Islet of Langerhans (tissue), 1 donor: ENCODE results near the gene ECPAS.
"Not testable (repeated sequence)": the region's sequence is repeated elsewhere in the genome, so short reads cannot be mapped to it uniquely, and the experiment has no call there.

Source experiments
- FAIRE-seq: peaks from one replicate; lab custom pipeline; 2011; peaks lifted over from hg19 to GRCh38; lab: Jason Lieb, UNC

ECPAS gene

DNA sequence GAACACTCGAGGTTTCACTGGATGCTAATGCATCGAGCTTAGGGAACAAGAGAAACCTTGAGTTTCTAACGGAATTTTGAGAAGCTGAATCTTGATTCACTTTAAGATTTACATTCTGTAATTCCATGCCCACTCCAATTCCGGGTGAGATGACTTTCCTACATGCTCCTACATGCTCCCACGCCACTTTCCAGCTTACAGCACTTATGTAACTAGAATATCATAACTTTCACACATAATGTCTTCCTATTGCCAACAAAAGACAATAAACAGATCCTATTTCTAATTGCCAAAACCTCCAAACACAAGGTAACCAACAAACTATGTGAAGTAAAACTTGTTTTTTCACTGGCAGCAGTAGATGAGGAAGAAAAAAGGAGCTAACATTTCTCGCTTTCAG lies 72.9 kb downstream of the ECPAS start:
- FAIRE-seq = no peak

DNA sequence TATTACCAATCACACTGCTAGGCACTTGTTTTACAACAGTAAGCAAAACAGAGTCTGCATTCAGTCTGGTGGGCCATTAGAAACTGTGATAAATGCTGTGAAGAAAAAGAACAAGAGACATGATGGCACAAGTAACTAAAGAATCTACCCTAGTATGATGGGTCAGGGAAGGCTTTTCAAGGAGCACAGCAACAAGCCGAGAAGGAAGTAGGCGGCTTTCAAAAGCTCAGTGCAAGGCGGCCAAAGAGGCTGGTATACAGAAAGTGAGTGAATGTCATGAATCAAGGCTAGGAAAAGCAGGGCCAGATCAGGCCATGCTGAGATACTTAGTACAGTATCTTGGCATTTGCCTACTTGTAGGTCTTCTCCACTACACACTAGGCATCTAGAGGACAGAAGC lies 76.4 kb downstream of the ECPAS start:
- no peak for FAIRE-seq

DNA sequence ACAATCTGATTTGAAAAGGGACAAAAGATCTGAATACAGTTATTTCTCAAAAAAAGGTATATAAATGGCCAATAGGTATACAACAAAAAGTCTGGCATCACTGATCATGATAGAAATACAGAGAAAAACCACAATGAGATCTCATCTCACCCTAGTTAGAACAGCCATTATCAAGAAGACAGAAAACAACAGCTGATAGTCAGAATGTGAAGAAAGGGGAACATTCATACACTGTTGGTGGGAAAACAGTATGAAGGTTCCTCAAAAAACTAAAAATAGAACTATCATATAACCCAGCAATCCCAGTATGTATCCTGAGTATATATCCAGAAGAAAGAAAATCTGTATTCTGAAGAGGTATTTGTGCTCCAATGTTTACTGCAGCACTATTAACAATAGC lies 78.5 kb downstream of the ECPAS start:
- FAIRE-seq = no peak

DNA sequence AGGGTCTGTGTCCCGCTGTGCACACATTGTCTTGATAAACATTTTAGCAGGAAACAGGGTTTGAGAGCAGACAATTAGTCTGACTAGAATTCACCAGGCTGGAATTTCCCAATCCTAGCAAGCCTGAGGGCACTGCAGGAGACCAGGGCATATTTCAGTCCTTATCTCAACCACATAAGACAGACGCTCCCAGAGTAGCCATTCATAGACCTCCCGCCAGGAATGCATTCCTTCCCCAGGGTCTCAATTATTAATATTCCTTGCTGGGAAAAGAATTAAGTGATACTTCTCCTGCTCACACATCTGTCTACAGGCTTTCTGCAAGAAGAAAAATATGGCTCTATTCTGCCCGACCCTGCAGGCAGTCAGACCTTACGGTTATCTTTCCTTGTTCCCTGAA lies 82.7 kb downstream of the ECPAS start:
- not testable (repeated sequence) for FAIRE-seq

DNA sequence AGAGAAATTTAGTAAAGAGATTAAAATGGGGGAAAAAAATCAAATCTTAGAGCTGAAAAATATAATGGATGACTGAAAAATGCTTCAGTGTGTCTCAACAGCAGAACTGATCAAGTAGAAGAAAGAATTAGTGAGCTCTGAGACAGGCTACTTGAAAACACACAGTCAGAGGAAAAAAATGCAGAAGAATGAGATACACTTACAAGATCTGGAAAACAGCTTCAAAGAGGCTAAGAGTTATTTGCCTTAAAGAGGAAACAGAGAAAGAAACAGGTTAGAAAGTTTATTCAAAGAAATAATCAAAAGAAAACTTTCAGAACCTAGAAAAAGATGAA lies 83.7 kb downstream of the ECPAS start:
- no peak for FAIRE-seq

DNA sequence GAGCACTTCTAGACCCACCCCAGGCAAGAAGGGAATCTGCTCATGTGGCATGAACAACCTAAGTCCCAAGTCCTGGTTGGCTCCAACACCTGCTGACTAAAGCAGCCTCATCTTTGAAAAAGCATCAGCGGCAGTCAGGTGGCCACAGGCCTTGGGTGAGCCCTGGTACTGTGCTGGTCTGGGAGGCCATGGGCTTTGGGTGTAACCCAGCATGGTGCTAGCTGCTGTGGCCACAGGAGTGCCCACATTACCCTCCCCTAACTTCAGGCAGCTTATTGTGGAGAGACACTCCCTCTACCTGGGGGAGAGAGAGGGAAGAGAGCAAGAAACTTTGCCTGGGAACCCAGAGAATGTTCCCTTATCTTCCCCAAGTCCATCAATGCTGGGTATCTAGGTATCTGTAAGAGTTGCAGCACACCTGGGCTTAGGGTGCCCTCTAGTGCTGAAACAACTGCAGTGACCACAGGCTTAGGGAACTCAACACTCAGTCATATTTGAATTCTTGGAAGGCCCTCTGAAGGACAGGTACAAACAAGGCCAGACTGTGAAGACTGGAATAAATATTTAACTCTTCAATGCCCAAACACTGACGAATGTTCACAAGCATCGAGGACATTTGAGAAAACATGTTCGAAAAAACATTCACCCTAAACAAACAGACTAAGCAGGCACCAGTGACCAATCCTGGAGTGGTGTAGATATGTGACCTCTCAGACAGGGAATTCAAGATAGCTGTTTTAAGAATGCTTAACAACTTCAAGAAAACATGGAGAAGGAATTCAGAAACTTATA lies 84.2 kb downstream of the ECPAS start:
- no peak for FAIRE-seq

DNA sequence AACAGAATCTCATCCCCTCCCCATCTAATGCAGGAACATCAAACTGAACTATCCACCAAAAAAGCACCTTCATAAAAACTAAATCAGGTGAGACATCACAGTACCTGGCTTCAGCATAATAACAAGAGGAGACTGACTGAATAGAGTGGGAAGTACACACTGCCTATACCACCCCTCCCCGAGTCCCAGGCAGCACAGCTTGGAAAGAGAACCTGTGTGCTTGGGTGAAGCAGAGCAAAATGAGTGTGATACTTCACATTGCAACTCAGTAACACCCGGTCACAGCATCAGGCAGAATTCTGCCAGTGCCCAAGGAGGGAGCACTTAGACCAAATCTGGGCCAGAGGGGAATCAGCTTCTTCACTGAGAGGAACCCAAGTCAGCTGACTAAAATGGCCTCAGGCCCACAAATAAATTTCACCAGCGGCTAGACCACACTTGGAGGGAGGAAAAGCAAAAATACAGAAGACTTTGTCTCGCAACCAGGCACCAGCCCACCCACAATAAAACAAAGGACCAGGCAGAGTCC lies 84.9 kb downstream of the ECPAS start:
- FAIRE-seq = no peak

DNA sequence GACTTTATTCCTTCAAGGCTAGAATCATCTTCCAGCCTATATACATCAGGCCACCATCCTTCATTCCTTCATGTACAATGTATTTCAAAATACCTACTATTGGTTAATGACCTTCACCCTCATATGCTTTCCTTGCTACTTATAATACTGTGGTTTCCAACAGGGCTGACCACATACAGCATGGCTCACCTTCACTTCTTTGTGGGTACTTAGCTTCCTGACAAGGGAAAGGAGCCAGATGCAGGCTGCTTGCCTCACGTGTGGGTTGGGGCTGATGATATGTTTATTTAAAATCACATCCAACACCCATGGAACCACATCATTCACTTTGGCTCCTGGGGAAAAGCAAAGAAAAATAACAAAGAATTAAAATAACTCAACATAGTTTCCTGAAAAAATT lies 90.2 kb downstream of the ECPAS start:
- FAIRE-seq = no peak

DNA sequence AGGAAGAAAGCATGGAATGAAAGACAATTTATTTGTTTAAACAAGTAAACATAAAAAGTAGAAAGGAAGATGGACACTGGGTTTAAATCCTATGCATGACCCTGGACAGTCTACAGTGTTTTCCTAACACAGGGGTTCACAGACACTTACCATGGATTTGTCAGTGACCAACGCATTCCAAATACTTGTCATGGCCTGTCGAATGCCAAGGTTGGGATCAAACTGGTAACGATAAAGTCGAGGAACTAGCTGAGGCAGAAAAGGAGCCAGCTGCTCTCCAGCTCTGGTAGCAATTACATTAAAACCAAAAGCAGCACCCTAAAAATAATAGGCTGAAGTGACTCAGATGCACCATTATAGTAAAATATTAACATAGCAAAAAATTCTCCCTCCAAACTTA lies 94.8 kb downstream of the ECPAS start:
- no peak for FAIRE-seq

DNA sequence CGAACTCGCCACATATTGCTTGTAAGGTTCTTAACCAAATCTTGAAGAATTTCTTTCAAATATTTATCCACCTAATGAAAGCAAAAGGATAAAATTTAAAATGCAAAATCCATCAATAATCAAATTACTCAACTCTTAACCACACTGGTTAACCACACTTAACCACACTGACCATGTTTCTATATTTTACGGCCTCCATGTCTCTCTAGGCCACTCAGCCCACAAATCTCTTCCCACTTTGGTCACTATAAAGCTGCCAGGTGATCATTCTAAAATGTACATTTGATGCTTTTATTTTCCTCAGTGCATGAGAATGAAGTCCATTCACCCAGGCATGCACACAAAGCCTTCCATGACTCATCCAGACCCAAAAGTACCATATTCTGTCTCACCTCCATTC lies 97.8 kb downstream of the ECPAS start:
- no peak for FAIRE-seq

DNA sequence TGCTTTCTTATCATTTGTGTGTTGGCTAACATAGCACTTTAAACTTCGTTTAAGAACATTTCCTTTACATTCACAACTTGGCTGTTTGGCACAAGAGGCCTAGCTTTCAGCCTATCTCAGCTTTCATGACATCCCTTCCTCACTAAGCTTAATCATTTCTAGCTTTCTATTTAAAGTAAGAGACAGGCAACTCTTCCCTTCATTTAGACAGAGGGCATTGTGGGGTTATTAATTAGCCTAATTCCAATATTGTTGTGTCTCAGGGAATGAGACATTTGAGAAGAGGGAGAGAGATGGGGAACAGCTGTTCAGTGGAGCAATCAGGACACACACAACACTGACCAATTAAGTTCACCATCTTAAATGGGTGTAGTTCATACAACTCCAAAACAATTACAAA lies 103.2 kb downstream of the ECPAS start:
- no peak for FAIRE-seq

DNA sequence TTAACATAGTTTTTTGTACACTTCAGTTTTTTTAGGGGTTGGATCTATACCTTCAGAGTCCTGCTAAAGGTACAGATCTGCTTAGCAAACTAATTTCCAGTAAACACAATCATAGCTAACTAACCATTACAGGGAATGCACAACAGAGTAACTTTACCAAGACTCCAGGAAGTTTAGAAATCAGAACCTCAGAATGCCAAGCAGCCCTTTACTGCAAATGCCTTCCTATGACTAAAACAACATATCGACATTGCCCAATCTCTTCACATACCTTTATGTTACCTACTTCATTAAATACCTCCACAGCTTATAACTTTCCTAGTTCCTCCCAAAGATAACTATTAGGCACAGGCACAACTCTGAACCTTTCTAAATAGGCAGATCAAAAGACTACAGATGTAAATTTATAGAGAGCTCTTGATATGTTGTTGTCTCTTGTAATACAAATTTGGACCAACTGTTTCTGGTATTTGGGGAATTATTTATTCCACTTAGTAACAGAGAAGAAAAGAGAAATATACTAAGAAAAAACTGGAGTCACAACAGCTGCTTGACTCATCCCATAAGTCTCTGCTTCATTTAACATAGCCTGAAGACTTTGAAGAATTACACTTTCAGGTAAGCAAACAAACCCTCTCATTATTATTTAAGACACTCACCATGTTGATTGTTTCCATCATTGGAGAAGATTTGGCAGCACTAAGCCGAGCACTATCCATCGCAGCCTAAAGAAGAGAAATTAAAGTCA lies 108.2 kb downstream of the ECPAS start:
- no peak for FAIRE-seq

DNA sequence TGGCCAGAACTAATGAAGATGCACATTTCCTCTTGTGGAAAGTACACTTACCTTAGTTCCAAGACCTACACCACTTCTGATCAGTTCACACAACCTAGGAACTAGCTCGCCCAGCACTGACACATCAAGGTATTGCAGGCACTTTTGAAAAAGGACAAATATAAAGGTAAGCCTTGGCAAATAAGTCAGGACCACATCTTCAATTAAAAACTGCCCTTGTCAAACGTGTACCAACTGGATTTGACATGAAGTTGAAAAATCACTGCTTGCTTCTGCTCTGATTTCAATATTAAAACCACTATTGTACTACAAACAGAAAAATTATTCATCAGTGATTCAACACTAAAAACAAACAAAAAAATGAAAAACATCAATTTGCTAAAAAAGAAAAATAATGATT lies 109.1 kb downstream of the ECPAS start:
- no peak for FAIRE-seq

DNA sequence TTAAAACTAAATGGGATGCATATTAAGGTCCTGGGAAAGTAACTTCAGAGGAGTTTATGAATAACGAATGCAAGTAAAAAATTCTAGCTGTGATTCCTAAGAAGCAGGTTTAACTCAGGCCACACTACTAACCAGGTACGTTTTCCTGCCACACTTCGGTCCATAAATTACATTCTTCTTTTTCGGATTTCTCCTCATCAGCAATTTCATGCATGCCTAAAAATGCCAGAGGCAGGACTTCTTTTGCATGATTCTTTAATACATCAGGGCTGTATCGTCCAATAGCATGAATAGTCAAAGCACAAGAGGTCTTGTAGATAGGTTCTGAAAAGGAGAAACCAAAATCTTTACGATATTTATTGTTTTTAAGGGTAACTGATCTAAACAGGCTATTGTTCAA lies 111.9 kb downstream of the ECPAS start:
- no peak for FAIRE-seq

DNA sequence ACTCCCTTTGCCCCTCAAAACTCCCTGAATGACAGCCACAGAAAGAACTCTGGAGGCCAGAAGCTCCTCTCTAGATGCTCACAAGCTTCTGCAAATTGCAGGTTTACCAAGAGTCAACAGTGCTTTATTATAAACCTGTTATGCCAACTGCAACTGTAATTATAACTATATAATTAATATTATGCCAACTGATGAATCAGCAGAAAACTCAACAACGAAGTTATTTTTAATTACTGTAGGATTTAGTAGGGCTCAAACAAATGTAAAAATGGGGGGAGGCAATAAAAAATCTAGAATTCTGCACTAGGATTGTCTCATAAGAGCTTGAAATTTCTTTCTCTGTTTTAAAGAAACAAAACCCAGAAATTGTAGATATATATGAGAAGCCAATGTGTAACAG lies 117.2 kb downstream of the ECPAS start:
- no peak for FAIRE-seq

DNA sequence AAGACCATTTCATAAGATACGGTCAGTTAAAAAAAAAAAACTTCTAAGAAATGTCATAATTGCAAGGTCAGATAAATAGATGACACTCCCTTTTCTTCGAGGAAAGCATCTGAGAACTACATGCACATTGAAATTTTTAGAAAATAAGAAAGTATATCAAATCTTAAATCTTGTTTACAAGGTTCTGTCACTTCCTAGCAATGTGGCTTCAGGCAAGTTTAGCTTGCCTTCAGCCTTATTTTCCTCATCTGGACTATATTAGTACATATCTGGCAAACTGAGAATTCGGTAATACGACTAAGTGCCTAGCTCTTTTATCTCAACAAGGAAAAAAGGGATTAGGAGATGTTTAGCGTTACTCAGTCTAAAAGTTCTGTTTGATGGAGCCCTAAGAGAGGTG lies 121.7 kb downstream of the ECPAS start:
- FAIRE-seq = no peak

DNA sequence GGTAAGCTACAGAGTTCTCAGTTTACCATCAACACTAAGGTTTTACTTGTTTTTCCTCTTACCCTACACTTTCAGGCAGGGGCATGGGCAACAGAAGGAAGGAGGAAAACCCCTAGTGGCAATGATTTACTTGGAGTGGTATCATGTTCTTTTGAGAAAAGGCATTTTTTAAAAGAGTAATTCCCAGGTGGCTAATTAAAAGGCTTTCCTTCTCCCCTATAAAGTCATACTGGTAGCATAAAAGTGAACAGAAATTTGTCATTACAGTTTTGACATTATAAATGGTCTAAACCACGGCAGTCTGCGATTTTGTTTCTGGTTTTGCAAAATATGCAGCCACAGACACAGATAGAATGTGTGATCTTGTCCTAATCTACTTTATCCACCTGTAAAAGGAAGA lies 123.3 kb downstream of the ECPAS start:
- FAIRE-seq = no peak

DNA sequence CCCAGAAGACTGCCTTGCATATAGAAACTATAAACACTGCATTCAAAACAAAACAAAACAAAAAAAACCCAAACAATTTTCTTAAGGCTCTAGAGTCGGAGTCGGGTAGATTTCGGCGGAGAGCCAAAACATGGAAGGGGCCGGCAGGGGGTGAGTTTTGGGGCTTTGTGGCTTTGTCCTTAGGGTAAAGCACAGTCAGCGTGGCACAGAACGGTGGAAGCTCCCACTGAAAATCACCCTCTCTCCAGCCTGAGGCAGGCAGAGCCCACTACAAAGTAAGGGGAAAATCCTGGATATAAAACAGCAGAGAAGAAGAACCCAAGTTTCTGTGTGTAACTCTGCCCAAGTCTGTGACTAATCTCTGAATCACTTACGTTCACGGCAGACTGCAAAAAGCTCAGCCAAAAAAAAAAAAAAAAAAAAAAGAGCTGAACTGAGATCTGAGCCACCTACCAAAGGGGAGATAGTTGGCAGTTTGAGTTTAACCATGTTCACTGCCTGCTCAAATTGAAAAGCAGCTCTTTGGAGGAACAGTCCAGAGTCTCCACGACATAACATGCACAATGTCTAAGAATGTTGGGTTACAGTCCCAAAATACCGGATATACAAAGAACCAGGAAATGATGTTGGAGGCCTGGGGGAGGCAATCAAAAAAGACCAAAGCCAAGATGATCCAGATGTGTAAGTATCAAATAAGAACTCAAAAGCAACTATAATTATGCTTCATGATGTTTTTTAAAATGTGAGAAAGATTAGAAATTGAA lies 127.5 kb downstream of the ECPAS start:
- no peak for FAIRE-seq

DNA sequence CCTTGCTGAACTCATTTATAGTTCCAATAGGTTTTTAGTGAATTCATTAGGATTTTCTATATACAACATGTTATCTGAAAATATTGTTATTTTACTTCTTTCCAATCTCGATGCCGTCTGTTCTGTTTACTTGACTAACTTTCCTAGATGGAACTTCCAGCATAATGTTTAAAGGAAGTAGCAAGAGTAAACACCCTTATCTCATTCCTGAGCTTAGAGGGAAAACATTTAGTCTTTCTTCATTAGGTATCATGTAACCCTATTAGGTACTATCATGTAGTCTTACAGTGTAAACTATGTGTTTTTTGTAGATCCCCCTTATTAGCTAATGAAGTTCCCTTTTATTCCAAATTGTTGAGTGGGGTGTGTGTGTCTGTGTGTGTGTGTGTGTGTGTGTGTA lies 131.6 kb downstream of the ECPAS start:
- no peak for FAIRE-seq

DNA sequence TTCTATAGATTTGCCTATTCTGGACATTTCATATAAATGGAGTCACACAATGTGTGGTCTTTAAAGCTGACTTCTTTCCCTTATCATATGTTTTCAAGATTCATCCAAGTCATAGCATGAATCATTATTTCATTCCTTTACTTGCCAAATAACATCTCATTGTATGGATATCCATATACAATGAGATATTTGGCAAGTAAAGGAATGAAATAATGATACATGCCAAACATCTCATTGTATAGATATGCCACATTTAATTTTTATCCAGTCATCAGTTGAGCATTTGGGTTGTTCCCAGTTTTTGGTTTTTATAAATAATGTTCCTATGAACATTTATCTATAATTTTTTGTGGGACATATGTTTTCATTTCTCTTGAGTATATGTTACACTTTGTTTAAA lies 133.6 kb downstream of the ECPAS start:
- FAIRE-seq = no peak

DNA sequence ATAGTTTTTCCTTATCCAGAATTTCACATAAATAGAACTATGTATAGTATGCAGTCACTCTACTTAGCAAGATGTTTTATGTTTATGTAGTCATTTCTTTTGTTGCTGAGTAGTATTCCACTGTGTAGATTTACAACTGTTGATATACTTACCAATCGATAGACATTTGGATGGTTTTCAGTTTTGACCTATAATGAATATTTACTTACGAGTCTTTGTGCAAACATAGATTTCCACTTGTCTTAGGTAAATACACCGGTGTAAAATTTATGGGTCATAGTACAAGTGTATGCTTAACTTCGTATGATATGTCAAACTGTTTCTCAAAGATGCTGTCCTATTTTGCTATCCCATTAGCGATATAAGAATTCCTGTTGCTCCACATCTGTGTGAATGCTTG lies 134.4 kb downstream of the ECPAS start:
- peak; percentile 74 for FAIRE-seq

DNA sequence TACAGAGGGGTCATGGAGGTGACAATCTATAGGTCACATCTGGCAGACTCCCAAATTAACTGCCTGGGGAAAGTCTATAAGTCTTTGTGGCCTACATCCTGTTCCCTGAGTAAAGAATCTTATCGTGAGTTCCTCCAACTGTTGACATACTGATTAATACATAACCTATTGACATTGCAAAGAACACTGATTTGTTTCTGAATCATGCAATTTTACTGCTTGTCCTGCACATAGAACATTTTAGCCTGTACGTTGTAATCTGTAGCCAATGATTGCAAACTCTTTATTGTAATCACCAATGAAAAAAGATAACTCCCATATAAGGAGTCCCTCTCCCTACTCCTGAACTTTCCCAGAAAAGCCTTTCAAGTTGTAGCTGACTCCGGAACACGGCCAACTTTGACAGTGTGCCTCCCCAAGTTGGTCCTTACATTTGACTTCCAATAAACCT lies 135.3 kb downstream of the ECPAS start:
- FAIRE-seq = peak; percentile 94

DNA sequence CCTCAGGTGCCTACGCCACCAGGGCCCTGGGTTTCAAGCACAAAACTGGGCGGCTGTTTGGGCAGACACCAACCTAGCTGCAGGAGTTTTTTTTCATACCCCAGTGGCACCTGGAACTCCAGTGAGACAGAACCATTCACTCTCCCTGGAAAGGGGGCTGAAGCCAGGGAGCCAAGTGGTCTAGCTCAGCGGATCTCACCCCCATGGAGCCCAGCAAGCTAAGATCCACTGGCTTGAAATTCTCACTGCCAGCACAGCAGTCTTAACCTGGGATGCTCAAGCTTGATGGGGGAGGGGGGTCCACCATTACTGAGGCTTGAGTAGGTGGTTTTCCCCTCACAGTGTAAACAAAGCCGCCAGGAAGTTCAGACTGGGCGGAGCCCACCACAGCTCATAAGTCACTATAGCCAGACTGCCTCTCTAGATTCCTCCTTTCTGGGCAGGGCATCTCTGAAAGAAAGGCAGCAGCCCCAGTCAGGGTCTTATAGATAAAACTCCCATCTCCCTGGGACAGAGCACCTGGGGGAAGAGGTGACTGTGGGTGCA lies 149.8 kb downstream of the ECPAS start:
- not testable (repeated sequence) for FAIRE-seq
